Activated CD4-positive, alpha-beta T cell treated with anti-CD3 and anti-CD28 coated beads, Interleukin-2, amount 50 U/mL, for 1 hour (primary cell): Measurements from ENCODE around the gene SAMSN1.
A peak's percentile ranks its signal among the peaks of the same experiment; 100 is the strongest.

Experiments
- DNase-seq: peaks from one replicate; pipeline ENCODE4 v3.0.0-alpha.2; 2020

SAMSN1 gene

DNA sequence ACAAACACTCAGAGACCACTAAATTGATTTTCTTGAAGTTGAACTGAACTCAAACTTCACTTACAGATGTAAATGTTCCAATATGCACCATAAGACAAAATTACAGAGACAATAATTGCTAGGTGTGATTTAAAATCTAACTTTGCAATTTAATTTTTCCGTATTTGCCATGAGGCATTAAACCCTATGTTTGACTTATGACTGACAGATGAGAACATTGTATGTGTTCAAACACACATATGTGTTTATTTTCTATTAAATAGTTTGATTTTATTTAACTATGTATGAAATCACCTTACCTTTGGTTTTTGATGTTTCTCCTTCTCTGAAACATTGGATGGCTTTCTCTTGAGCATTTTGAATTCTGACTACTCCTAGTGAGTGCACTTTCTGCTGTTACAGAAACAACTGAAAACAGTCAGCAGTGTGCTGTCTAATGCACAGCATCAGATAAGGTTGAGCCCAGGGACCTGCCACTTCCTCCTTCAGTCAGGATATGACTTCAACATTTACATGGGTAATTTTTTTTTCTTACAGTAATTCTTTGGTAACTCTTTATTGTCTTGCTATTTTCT lies at the start of gene SAMSN1:
Gene SAMSN1, minus strand, starts transcription at position 410 of the 575 bp plus-strand sequence. Its CDS starts 54 bp downstream, at position 356.
- peak; percentile 59 for DNase-seq

GRCh38 chr21:14595449-14595848 lies 49.3 kb upstream of the SAMSN1 start:
- DNase-seq: no peak

- DNase-seq: no peak
Observed at GRCh38 chr21:14594967-14595366, 48.9 kb upstream of the SAMSN1 start.

- no peak for DNase-seq
Observed at GRCh38 chr21:14593230-14593629, 47.1 kb upstream of the SAMSN1 start.

DNA sequence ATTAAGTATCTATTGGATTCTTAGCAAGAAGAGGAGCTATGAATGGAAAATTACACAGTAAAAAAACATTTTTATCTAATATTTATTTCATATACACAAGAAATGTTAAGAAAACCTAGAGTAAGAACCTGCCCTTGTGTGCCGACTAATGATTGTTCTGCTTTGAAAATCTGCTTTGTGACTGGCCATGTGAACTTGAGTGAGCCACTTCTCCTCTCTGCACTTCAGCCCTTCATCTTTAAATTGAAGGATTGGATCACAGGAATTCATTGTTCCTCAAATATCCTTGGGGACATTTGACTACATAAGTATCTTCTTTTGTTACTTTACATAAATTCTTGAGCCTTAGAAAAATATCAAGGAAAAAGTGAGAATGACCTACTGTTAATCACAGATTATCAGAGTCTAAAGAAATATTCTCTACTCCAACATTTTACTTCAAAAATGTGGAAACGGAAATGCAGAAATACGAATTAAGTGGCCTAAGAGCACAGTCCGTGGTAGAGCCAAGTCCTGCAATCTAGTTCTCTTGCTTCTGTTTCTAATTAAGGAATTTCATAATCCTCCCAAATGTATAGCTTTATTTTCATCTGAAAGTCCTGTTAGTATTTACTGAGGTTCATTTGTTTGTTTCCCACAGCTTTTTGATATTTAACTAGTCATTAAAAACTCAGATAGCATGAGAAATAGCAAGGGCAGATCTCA lies 46.3 kb upstream of the SAMSN1 start:
- no peak for DNase-seq

- no peak for DNase-seq
Observed at GRCh38 chr21:14591882-14592281, 45.8 kb upstream of the SAMSN1 start.

DNA sequence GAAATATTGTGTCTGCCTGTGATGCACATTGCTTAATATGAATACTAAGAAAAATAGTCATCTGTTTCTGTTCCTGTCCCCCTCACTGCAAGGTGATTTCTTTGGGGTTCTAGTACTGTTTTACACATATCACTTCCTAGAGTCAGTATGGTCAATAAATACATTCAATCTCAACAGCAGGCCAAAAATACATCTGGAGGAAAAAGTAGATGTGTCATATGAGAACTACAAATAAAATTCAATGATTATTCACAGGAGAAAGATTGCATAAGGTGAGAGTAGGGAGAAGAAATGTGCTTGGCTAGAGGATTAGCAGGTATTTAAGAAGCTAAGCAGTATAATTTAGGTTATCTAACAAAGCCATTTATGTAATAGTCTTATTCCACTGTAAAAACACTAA lies 45.3 kb upstream of the SAMSN1 start:
- DNase-seq: no peak

DNA sequence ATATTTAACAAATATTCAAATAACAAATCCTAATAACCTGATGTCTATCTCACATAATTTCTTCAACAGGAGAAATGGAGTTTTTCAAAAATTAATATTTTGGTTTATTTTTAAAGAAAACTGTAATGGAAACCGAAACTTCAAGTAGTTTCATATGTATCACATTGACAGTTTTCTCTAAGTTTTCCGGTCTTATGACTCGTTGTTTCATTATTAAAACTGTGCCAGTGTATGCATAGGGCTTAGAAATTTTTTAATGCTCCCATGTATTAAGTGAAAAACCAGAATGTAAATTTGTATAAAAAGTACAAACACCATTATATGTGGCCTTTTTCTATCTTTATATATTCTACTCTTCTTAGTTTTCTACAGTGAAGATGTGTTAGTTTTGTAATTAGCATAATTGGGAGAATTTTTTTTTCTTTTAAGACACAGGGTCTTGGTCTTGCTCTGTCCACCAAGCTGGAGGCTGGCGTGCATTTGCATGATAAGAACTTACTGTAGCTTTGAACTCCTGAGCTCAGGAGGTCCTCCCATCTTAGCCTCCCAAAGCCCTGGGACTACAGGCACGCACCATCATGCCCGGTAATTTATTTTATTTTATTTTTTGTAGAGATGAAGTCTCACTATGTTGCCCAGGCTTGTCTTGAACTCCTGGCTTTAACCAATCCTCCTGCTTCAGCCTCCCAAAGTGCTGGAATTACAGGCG lies 43.9 kb upstream of the SAMSN1 start:
- no peak for DNase-seq

GRCh38 chr21:14587266-14587665 lies 41.2 kb upstream of the SAMSN1 start:
- no peak for DNase-seq

DNA sequence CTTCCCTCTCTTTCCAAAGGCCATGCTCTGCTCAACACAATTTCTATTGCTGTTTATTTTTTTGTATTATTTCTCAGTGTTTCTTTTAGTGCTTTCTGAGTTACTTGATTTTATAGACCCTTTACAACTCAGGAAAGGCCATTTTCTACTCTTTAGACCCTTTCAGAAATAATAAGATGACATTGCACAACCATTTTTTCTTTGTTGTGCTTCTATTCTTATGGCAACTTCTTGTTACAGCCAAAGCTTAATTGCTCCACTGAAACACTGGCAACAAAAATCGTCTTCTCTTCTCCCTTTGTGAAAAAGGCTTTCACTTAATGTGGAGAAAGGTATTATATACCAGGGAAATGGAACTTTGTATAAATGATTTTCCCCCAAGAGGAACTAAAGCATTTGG lies 39.0 kb upstream of the SAMSN1 start:
- no peak for DNase-seq

- no peak for DNase-seq
Observed at GRCh38 chr21:14584357-14585095, 38.4 kb upstream of the SAMSN1 start.

DNA sequence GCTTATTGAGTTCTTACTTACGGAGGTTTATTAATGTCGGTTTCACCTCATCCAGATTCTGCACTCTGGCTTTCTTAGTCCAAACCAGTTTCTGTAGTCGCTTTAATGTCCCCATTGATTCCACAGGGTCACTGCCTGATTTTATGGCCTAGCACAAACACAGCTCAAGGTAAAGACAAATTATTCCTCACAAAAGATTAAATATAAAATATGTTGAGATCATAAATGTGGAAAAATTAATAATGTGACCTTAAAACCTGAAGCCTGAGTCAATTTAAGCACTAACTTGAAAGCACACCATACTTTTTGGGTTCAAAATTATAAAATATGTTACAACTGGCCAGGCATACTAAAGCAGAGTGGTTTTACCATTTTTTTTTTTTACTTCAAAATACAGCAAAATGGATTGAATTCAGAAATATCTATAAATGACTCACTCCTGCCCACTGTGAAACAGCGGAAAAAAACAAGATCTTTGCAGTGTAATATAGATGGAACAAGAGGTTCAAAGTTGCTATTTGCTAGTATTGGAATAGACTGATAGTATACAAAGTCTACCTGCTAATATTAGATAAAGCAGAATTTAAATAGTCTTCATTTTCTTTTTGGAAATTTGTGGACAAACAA lies 37.6 kb upstream of the SAMSN1 start:
- DNase-seq: no peak

- no peak for DNase-seq
Observed at GRCh38 chr21:14582934-14583628, 37.0 kb upstream of the SAMSN1 start.

- DNase-seq: no peak
Observed at GRCh38 chr21:14581902-14582457, 35.9 kb upstream of the SAMSN1 start.

DNA sequence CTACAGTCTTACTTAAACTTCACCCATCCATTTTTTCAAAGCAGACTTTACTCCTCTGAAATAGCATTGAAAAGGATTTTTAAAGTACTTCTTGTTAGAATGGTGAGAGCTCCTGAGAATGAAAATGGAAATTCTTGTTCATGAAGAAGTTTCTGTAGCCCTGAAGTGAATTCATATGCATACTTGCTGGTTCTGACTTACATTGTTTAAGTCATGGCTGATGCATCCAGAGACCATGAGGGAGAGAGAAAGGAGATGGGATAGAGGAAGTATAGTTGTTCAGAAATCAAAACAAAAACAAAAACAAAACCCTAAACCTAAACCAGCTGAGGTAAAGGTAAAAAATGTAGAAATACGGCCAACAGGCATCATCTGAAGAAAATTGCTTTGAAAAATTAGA lies 27.1 kb upstream of the SAMSN1 start:
- DNase-seq: no peak

- no peak for DNase-seq
Observed at GRCh38 chr21:14572204-14572780, 26.2 kb upstream of the SAMSN1 start.

- DNase-seq: no peak
Observed at GRCh38 chr21:14569868-14570267, 23.8 kb upstream of the SAMSN1 start.

GRCh38 chr21:14569026-14569621 lies 23.0 kb upstream of the SAMSN1 start:
- no peak for DNase-seq

- no peak for DNase-seq
Observed at GRCh38 chr21:14567331-14568279, 21.5 kb upstream of the SAMSN1 start.

DNA sequence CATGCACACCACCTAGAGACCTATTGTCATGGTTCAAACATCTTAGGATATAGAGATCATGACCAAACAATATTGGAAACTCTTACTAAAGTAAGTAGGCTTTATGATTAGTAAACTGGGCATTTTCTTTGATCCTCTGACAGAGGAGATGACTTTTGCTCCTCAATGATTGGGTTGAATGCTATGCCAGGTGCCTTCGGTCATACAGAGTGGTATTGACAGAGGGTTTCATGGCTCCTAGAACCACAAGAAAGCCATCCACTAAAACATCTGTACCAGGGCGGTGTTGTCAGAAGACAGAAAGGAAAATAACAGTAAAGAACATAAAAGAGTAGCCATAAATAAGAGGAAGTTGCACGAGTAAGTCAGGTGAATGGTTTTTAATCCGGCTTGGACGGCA lies 20.8 kb upstream of the SAMSN1 start:
- no peak for DNase-seq
